PFSK-1 (cell line): ENCODE data around the gene MXI1.
A peak's percentile ranks its signal among the peaks of the same experiment; 100 is the strongest.

Experiments
- FOXP2 ChIP-seq: optimal IDR thresholded peaks from 2 replicates; pipeline ENCODE3; 2011; ENCODE audit warnings: borderline replicate concordance, control low read depth, inconsistent platforms; ENCODE audit not compliant: insufficient read depth; ENCODE audit errors: extremely low read length, extremely low read depth
- POLR2AphosphoS5 ChIP-seq: IDR thresholded peaks from 2 replicates; pipeline ENCODE4 v1.6.1; 2012; ENCODE audit warnings: low read depth, mild to moderate bottlenecking, control low read depth, low read length, moderate library complexity
- SIN3A ChIP-seq: IDR thresholded peaks from 2 replicates; pipeline ENCODE4 v1.6.1; 2012; ENCODE audit warnings: mild to moderate bottlenecking, low read length, moderate library complexity, borderline replicate concordance; ENCODE audit not compliant: insufficient read depth
- TAF1 ChIP-seq: IDR thresholded peaks from 2 replicates; pipeline ENCODE4 v1.6.1; 2012; ENCODE audit warnings: low read length, control low read depth, borderline replicate concordance; ENCODE audit not compliant: insufficient read depth
- TF ChIP-seq, protein P1 (sequence below), 2 experiments: IDR thresholded peaks; 2 replicates each; pipeline versions ENCODE4 v1.6.1 to v1.8.0; 2011 to 2012; ENCODE audit warnings: low read depth in 2 of 2, low read length in 2 of 2, control low read depth in 1 of 2, inconsistent platforms in 1 of 2, mild to moderate bottlenecking in 1 of 2, moderate library complexity in 1 of 2; ENCODE audit not compliant: insufficient read depth in 1 of 2

MXI1 gene

DNA sequence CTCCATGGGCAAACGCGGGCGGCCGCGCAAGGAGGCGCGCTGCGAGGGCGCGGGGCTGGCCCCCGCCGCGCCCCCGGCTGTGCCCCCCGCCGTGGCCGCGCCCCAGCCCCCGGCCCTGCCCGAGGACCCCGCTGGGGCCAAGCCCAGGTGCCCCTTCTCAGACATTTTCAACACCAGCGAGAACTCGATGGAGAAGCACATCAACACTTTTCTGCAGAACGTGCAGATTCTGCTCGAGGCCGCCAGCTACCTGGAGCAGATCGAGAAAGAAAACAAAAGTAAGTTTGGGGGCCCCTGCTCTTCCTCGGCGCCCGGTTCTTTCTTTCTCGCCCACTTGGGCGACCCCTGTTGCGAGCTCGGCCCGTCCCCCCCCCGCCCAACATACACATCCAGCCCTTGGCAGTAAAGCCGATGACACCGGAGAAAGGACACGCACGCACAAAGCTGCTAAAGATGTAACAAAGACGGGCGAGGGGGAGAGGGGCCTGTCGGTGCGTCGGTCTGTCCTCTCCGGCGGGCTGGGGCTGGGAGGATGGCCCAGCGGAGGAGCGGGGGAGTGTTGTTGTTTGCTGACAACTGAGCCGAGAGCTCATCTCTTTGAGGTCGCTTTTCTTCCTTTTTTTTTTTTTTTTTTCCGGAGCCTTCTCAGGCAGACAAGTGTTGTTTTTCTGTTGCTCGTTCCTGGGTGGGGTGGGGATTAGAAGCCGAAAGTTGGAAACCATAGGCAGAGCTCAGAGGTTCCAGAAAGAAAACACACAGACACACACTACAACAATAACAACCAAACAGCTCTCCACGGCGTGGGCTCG lies 604 bp downstream of the MXI1 start:
- TF ChIP-seq FOXP2, result peak; percentile 50
- TF ChIP-seq, protein P1, sequence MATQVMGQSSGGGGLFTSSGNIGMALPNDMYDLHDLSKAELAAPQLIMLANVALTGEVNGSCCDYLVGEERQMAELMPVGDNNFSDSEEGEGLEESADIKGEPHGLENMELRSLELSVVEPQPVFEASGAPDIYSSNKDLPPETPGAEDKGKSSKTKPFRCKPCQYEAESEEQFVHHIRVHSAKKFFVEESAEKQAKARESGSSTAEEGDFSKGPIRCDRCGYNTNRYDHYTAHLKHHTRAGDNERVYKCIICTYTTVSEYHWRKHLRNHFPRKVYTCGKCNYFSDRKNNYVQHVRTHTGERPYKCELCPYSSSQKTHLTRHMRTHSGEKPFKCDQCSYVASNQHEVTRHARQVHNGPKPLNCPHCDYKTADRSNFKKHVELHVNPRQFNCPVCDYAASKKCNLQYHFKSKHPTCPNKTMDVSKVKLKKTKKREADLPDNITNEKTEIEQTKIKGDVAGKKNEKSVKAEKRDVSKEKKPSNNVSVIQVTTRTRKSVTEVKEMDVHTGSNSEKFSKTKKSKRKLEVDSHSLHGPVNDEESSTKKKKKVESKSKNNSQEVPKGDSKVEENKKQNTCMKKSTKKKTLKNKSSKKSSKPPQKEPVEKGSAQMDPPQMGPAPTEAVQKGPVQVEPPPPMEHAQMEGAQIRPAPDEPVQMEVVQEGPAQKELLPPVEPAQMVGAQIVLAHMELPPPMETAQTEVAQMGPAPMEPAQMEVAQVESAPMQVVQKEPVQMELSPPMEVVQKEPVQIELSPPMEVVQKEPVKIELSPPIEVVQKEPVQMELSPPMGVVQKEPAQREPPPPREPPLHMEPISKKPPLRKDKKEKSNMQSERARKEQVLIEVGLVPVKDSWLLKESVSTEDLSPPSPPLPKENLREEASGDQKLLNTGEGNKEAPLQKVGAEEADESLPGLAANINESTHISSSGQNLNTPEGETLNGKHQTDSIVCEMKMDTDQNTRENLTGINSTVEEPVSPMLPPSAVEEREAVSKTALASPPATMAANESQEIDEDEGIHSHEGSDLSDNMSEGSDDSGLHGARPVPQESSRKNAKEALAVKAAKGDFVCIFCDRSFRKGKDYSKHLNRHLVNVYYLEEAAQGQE (IDR thresholded peaks at IDR 0.05; ENCODE audit: insufficient read depth in 1 of 2, low read depth in 2 of 2, low read length in 2 of 2), result no peak
- 0 out of 2 replicates have a peak, but pooled peaks have one; percentile 29 for TF ChIP-seq SIN3A

DNA sequence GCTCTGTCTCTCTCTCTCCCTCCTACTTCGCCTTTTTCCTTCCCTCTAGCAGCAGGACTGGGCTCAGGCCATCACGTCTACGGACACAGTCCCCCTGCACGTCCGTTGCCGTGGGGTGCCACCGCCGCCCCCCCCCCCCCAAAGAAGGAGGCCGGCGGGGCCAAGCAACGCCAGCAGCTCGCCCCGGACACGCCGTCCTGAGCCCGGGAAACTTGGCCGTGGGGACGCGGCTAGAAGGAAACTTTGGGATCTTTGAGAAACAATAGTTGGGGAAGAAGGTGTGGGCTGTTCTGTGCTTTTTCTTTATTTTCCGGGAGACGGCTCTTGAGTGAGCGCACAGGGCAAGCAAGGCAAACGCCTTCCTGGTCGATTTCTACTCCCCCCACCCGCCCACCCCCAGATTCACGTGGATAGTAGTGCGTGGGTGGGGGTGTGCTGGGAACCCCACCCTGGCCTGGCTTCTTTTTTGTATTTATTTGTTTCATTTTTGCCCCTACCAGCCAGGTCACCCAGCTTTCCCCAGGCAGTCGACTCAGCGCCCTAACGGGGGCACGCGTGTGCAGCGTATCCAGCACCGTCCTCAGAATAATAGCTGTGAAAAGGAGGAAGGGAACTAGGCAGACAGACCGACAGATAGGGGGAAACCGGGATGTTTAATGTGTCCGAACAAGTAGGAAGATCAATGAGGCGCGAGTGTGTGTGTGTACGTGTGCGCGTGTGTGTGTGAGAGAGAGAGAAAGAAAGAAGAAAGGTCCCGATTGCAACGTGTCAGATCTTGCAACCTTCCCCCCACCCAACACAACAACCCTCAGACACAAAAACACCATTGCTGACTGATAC lies 1.4 kb downstream of the MXI1 start:
- no peak for TF ChIP-seq FOXP2
- no peak for TF ChIP-seq TAF1
- TF ChIP-seq SIN3A, result 0 out of 2 replicates have a peak, but pooled peaks have one; percentile 39
- no peak for TF ChIP-seq POLR2AphosphoS5

DNA sequence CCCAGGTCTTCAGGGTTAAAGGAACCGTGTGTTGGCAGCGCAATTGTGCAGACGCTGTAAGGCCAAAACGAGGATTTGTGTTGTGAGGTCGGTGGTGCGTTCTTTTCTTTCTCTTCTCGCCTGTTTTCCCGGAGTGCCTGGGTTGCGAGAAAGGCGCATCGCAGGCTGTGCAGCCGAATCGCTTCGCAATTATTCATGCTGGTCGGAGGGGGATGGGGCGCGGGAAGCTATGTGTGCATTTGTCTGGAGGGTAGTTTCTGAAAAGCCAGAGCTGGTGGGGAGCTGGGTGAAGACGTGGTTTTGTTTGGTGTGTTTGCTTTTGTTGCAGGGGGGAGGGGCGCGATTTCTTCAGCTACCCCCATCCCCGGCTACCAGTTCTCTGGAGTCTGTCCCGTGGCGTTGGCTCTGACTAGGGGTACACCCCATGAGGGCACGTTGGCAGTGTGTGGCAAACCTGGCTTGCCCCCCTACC lies 2.1 kb downstream of the MXI1 start:
- TF ChIP-seq, protein P1 (IDR thresholded peaks at IDR 0.05; ENCODE audit: insufficient read depth in 1 of 2, low read depth in 2 of 2, low read length in 2 of 2), result no peak
- TF ChIP-seq FOXP2, result no peak
- TF ChIP-seq POLR2AphosphoS5, result no peak
- TF ChIP-seq SIN3A, result no peak
- TF ChIP-seq TAF1, result no peak

DNA sequence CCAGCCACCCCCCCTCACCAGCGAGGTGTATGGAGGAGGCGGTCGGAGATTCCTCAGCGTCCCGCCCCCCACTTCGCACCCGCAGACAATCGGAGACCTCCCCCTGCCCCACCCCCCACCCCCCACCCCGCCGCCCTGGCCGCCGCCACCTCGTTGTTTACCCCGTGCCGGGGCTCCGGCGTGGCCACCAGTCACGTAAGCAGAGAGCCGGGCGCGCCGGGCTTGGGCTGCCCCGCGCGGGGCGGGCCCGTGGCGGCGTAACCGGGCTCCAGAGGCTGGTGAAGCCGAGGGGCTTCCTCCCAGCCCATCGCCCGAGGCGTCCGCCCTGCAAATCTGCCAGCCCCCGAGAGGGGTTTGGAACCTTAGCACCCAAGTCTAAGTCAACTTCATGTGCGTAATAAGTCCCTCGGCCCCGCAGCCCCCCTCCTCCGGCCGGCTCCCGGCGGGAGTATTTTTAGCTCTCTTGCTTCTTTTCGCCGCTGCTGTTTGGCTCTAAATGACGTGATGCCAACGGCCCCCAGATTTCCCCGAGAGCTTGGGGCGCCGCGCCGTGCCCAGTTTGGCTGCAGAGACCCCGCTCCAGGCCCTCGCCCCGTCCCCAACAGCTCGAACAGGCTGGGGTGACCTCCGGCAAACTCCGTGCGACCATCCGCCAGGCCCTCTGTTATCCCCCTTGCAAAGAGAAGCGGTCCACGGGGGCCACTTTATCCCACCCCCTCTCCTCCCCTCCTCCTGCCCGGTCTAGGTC lies 2.7 kb downstream of the MXI1 start:
- TF ChIP-seq FOXP2 (peak; percentile 58), SIN3A (no peak), POLR2AphosphoS5 (no peak), TAF1 (no peak)
- TF ChIP-seq, protein P1 (IDR thresholded peaks at IDR 0.05; ENCODE audit: insufficient read depth in 1 of 2, low read depth in 2 of 2, low read length in 2 of 2), result no peak
